Tibial artery (tissue), 4 donors: ENCODE data around the gene KMT5B.

Source experiments
- DNase-seq, 2 donors: peaks; one replicate each; pipeline ENCODE4 v3.0.0-alpha.2; 2019
- H3K27ac ChIP-seq, 2 donors: fragments of 200-600 bp; sonication (generic) in 1 of 2; 1 replicate in 1 of 2; 2 replicates in 1 of 2; pipeline ENCODE4 v1.5.1; 2018 to 2019; ENCODE audit warnings: mild to moderate bottlenecking in 1 of 2
- H3K27me3 ChIP-seq, 2 donors: fragments of 200-600 bp; sonication (generic) in 1 of 2; one replicate each; pipeline versions ENCODE4 v1.5.1 to v1.6.0; 2016 to 2019
- H3K36me3 ChIP-seq, 3 donors: fragments of 200-600 bp; sonication (generic) in 2 of 3; one replicate each; pipeline ENCODE4 v1.5.1; 2016 to 2019; ENCODE audit warnings: mild to moderate bottlenecking in 2 of 3
- H3K4me1 ChIP-seq, 4 donors: fragments of 200-600 bp; sonication (generic) in 2 of 4; 1 replicate in 3 of 4; 2 replicates in 1 of 4; pipeline ENCODE4 v1.5.1; 2016 to 2019
- H3K4me3 ChIP-seq, 2 donors: fragments of 200-600 bp; sonication (generic) in 1 of 2; 1 replicate in 1 of 2; 2 replicates in 1 of 2; pipeline ENCODE4 v1.5.1; 2018 to 2019; ENCODE audit warnings: mild to moderate bottlenecking in 2 of 2
- H3K9me3 ChIP-seq, 3 donors: fragments of 200-600 bp; sonication (generic) in 1 of 3; one replicate each; pipeline ENCODE4 v1.5.1; 2016 to 2019
- CTCF ChIP-seq, 2 experiments: fragments of 200-600 bp in 1 of 2; fragments of 450-650 bp in 1 of 2; IDR thresholded peaks; one replicate each; pipeline ENCODE4 v1.5.1; 2017 to 2019; ENCODE audit warnings: antibody characterized with exemption in 2 of 2, mild to moderate bottlenecking in 1 of 2, moderate library complexity in 1 of 2
- intact Hi-C: fragments of 100-400 bp; cut with DNase I; formaldehyde crosslinking; loops from one replicate; pipeline ENCODE4 v1.15.0; 2023; ENCODE audit warnings: low total_unique reads

KMT5B gene

GRCh38 chr11:68148071-68148805 lies 64.9 kb downstream of the KMT5B start:
- TF ChIP-seq CTCF (IDR thresholded peaks at IDR 0.05), result no peak
- no peak overlapping the region for H3K4me3 ChIP-seq
- DNase-seq, result no peak
- H3K9me3 ChIP-seq, result no peaks in the 10 kb centered on the region
- peaks cover 0 to 7% of the 10 kb centered on the region in 2 donors for H3K27me3 ChIP-seq
- H3K36me3 ChIP-seq, result no peaks in the 10 kb centered on the region
- intact Hi-C loops, result no loop called here
- H3K4me1 ChIP-seq, result peaks cover 0 to 22% (median 10%) of the 10 kb centered on the region in 4 donors
- no peak overlapping the region for H3K27ac ChIP-seq

GRCh38 chr11:68146704-68147474 lies 66.2 kb downstream of the KMT5B start:
- H3K9me3 ChIP-seq, result no peaks in the 10 kb centered on the region
- H3K4me1 ChIP-seq, result peaks cover 0 to 30% (median 10%) of the 10 kb centered on the region in 4 donors
- DNase-seq, result no peak
- intact Hi-C loops, result no loop called here
- peaks cover 0 to 7% of the 10 kb centered on the region in 2 donors for H3K27me3 ChIP-seq
- no peaks in the 10 kb centered on the region for H3K36me3 ChIP-seq
- TF ChIP-seq CTCF (IDR thresholded peaks at IDR 0.05), result no peak
- H3K27ac ChIP-seq, result no peak overlapping the region
- no peak overlapping the region for H3K4me3 ChIP-seq

GRCh38 chr11:68146010-68146540 lies 67.0 kb downstream of the KMT5B start:
- H3K4me1 ChIP-seq, result peaks cover 0 to 38% (median 10%) of the 10 kb centered on the region in 4 donors
- TF ChIP-seq CTCF (IDR thresholded peaks at IDR 0.05), result no peak
- no peaks in the 10 kb centered on the region for H3K9me3 ChIP-seq
- H3K4me3 ChIP-seq, result no peak overlapping the region
- peaks cover 0 to 7% of the 10 kb centered on the region in 2 donors for H3K27me3 ChIP-seq
- no peaks in the 10 kb centered on the region for H3K36me3 ChIP-seq
- intact Hi-C loops, result no loop called here
- DNase-seq, result peak; percentile 85 to 87
- no peak overlapping the region for H3K27ac ChIP-seq

- no peak for TF ChIP-seq CTCF (IDR thresholded peaks at IDR 0.05)
- no peak overlapping the region for H3K27ac ChIP-seq
- intact Hi-C loops, result no loop called here
- no peak overlapping the region for H3K4me3 ChIP-seq
- H3K36me3 ChIP-seq, result no peaks in the 10 kb centered on the region
- no peak for DNase-seq
- H3K9me3 ChIP-seq, result no peaks in the 10 kb centered on the region
- H3K27me3 ChIP-seq, result peaks cover 0 to 7% of the 10 kb centered on the region in 2 donors
- H3K4me1 ChIP-seq, result peaks cover 0 to 39% (median 10%) of the 10 kb centered on the region in 4 donors
These were observed 67.8 kb downstream of the KMT5B start for GRCh38 chr11:68145120-68145866.

- peak in 1 of 2 donors; percentile 47 for DNase-seq
- Histone ChIP-seq H3K4me3 (no peak overlapping the region), H3K4me1 (peaks cover 0 to 39% (median 10%) of the 10 kb centered on the region in 4 donors), H3K27me3 (no peaks in the 10 kb centered on the region), H3K36me3 (no peaks in the 10 kb centered on the region), H3K27ac (no peak overlapping the region), H3K9me3 (no peaks in the 10 kb centered on the region)
- intact Hi-C loops, result no loop called here
- TF ChIP-seq CTCF (IDR thresholded peaks at IDR 0.05), result no peak
These were observed 69.8 kb downstream of the KMT5B start for GRCh38 chr11:68143310-68143689.
